Tibial nerve (tissue), 4 donors: Measurements from ENCODE around the gene SYNPO2. TPM values are rescaled to one million over a fixed set of nuclear protein-coding genes. Genes with fewer than 3 reads are reported as not detected.
"Not testable (repeated sequence)": the region's sequence is repeated elsewhere in the genome, so short reads cannot be mapped to it uniquely, and the experiment has no call there.

Experiments used
- DNase-seq, 2 donors: peaks; one replicate each; pipeline ENCODE4 v3.0.0-alpha.2; 2019; ENCODE audit warnings: low spot score in 2 of 2
- H3K27ac ChIP-seq, 4 donors: fragments of 200-600 bp; sonication (generic) in 3 of 4; one replicate each; pipeline ENCODE4 v1.5.1; 2017 to 2019; ENCODE audit warnings: mild to moderate bottlenecking in 1 of 4
- H3K27me3 ChIP-seq, 2 donors: fragments of 200-600 bp; sonication (generic) in 1 of 2; one replicate each; pipeline versions ENCODE4 v1.5.1 to v1.6.0; 2017 to 2019
- H3K36me3 ChIP-seq, 3 donors: fragments of 200-600 bp; sonication (generic); one replicate each; pipeline ENCODE4 v1.5.1; 2018 to 2019
- H3K4me1 ChIP-seq, 4 donors: fragments of 200-600 bp; sonication (generic) in 3 of 4; one replicate each; pipeline ENCODE4 v1.5.1; 2017 to 2019
- H3K4me3 ChIP-seq, 4 donors: fragments of 200-600 bp; sonication (generic) in 3 of 4; one replicate each; pipeline ENCODE4 v1.5.1; 2017 to 2019; ENCODE audit warnings: mild to moderate bottlenecking in 1 of 4, moderate library complexity in 1 of 4
- H3K9me3 ChIP-seq, 4 donors: fragments of 200-600 bp; sonication (generic) in 3 of 4; one replicate each; pipeline ENCODE4 v1.5.1; 2017 to 2019
- EP300 ChIP-seq, 2 donors: sonication (generic); formaldehyde crosslinking; IDR thresholded peaks; one replicate each; pipeline ENCODE4 v1.6.1; 2017; ENCODE audit warnings: antibody characterized with exemption in 2 of 2, mild to moderate bottlenecking in 1 of 2
- POLR2A ChIP-seq, 2 donors: fragments of 450-650 bp; IDR thresholded peaks; one replicate each; pipeline ENCODE4 v1.6.1; 2017; ENCODE audit warnings: antibody characterized with exemption in 2 of 2, mild to moderate bottlenecking in 2 of 2, moderate library complexity in 2 of 2
- WGBS, 2 donors: methylation state at CpG; one replicate each; pipeline ENCODE4 v1.1.5; 2018; 5-methylcytosine and 5-hydroxymethylcytosine counted together
- total RNA-seq, 4 donors: library from RNA; depleted of rRNA; stranded (reverse); fragments of >200 nt; gene quantifications; one replicate each; pipeline ENCODE4 v1.1.0, GENCODE V29; 2016
- TF ChIP-seq, protein P1 (sequence below), 5 experiments: fragments of 200-600 bp in 3 of 5; fragments of 450-650 bp in 2 of 5; sonication (generic) in 3 of 5; IDR thresholded peaks; one replicate each; pipeline ENCODE4 v1.5.1; 2016 to 2019; ENCODE audit warnings: antibody characterized with exemption in 5 of 5, mild to moderate bottlenecking in 3 of 5, moderate library complexity in 2 of 5

Gene SYNPO2
- total RNA-seq, 4 donors from 2014 or later: 118 to 177 (median 138) TPM

- no peak for DNase-seq
- WGBS, 2 donors: 43 to 60% methylated on average over 2 of the region's 2 CpGs
- Histone ChIP-seq H3K36me3 (no peaks in the 10 kb centered on the region), H3K4me1 (peaks cover 0 to 20% (median 0%) of the 10 kb centered on the region in 4 donors), H3K27me3 (no peaks in the 10 kb centered on the region), H3K4me3 (no peak overlapping the region), H3K27ac (no peak overlapping the region), H3K9me3 (no peaks in the 10 kb centered on the region)
- no peak for TF ChIP-seq EP300 (IDR thresholded peaks at IDR 0.05)
- no peak for TF ChIP-seq POLR2A (IDR thresholded peaks at IDR 0.05)
Observed at GRCh38 chr4:118869808-118870342, 18.8 kb upstream of the SYNPO2 start.

- WGBS, 2 donors: 84 to 88% methylated on average over 4 of the region's 4 CpGs
- no peak for DNase-seq
Observed at GRCh38 chr4:118872181-118872580, 16.5 kb upstream of the SYNPO2 start.

GRCh38 chr4:118877797-118878196 is 10.9 kb upstream of the SYNPO2 start:
- H3K27ac ChIP-seq: no peak overlapping the region
- no peaks in the 10 kb centered on the region for H3K4me1 ChIP-seq
- TF ChIP-seq POLR2A (IDR thresholded peaks at IDR 0.05): no peak
- TF ChIP-seq, protein P1, sequence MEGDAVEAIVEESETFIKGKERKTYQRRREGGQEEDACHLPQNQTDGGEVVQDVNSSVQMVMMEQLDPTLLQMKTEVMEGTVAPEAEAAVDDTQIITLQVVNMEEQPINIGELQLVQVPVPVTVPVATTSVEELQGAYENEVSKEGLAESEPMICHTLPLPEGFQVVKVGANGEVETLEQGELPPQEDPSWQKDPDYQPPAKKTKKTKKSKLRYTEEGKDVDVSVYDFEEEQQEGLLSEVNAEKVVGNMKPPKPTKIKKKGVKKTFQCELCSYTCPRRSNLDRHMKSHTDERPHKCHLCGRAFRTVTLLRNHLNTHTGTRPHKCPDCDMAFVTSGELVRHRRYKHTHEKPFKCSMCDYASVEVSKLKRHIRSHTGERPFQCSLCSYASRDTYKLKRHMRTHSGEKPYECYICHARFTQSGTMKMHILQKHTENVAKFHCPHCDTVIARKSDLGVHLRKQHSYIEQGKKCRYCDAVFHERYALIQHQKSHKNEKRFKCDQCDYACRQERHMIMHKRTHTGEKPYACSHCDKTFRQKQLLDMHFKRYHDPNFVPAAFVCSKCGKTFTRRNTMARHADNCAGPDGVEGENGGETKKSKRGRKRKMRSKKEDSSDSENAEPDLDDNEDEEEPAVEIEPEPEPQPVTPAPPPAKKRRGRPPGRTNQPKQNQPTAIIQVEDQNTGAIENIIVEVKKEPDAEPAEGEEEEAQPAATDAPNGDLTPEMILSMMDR (IDR thresholded peaks at IDR 0.05): no peak
- no peak for TF ChIP-seq EP300 (IDR thresholded peaks at IDR 0.05)
- DNase-seq: no peak
- H3K4me3 ChIP-seq: no peak overlapping the region
- H3K27me3 ChIP-seq: no peaks in the 10 kb centered on the region
- no peaks in the 10 kb centered on the region for H3K9me3 ChIP-seq
- 91 to 95% methylated on average over 6 of the region's 6 CpGs for WGBS, 2 donors
- H3K36me3 ChIP-seq: no peaks in the 10 kb centered on the region

More at GRCh38 chr4:118872181-118872580, 16.5 kb upstream of the SYNPO2 start:
- no peak overlapping the region for H3K27ac ChIP-seq
- peaks cover 0 to 11% (median 0%) of the 10 kb centered on the region in 4 donors for H3K4me1 ChIP-seq
- H3K4me3 ChIP-seq: no peak overlapping the region
- no peaks in the 10 kb centered on the region for H3K36me3 ChIP-seq
- TF ChIP-seq, protein P1 (IDR thresholded peaks at IDR 0.05): no peak
- TF ChIP-seq POLR2A (IDR thresholded peaks at IDR 0.05) (no peak), EP300 (IDR thresholded peaks at IDR 0.05) (no peak)
- no peaks in the 10 kb centered on the region for H3K9me3 ChIP-seq
- H3K27me3 ChIP-seq: no peaks in the 10 kb centered on the region

GRCh38 chr4:118878507-118878906 is 10.1 kb upstream of the SYNPO2 start:
- WGBS, 2 donors: 98 to 99% methylated on average over 9 of the region's 9 CpGs
- H3K4me3 ChIP-seq, H3K4me1 ChIP-seq, H3K36me3 ChIP-seq, H3K9me3 ChIP-seq, H3K27ac ChIP-seq, DNase-seq, H3K27me3 ChIP-seq: not testable (repeated sequence)

DNA sequence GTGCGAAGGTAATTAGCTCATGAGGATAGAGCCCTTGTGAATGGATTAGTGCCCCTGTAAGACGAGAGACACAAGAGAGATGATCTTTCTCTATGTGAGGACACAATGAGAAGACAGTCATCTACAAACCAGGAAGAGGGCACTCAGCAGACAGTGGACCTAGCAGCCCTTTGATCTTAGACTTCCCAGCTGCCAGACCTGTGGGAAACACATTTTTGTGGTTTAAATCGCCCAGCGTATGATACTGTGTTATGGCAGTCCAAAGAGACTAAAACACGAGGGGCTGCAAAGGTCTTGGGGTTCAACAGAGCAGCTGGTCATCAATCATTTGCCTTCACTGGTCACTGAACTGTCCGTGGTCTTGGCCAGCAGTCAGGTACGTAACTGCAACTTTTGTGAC is 9.2 kb upstream of the SYNPO2 start:
- no peaks in the 10 kb centered on the region for H3K36me3 ChIP-seq
- DNase-seq: no peak
- H3K4me1 ChIP-seq: no peaks in the 10 kb centered on the region
- no peaks in the 10 kb centered on the region for H3K27me3 ChIP-seq
- no peak overlapping the region for H3K27ac ChIP-seq
- TF ChIP-seq POLR2A (IDR thresholded peaks at IDR 0.05) (no peak), EP300 (IDR thresholded peaks at IDR 0.05) (no peak)
- TF ChIP-seq, protein P1 (IDR thresholded peaks at IDR 0.05): no peak
- 90 to 91% methylated on average over 7 of the region's 7 CpGs for WGBS, 2 donors
- no peaks in the 10 kb centered on the region for H3K9me3 ChIP-seq
- H3K4me3 ChIP-seq: no peak overlapping the region

- Histone ChIP-seq H3K27ac (no peak overlapping the region), H3K27me3 (no peaks in the 10 kb centered on the region), H3K36me3 (no peaks in the 10 kb centered on the region), H3K4me1 (no peaks in the 10 kb centered on the region), H3K4me3 (no peak overlapping the region), H3K9me3 (no peaks in the 10 kb centered on the region)
- no peak for DNase-seq
- TF ChIP-seq POLR2A (IDR thresholded peaks at IDR 0.05) (no peak), EP300 (IDR thresholded peaks at IDR 0.05) (no peak)
- TF ChIP-seq, protein P1 (IDR thresholded peaks at IDR 0.05): no peak
- WGBS, 2 donors: 68 to 81% methylated on average over 12 of the region's 12 CpGs
Observed at GRCh38 chr4:118881512-118882146, 7.0 kb upstream of the SYNPO2 start.
